Skeletal muscle satellite cell (primary cell): ENCODE results near the gene HIF1AN.

Source experiments
- H3K27me3 ChIP-seq: 2 replicates; pipeline ENCODE4 v1.7.0; 2013; ENCODE audit warnings: low read length; ENCODE audit not compliant: control insufficient read depth, insufficient read depth
- H3K36me3 ChIP-seq: 2 replicates; pipeline ENCODE4 v1.7.0; 2013; ENCODE audit warnings: mild to moderate bottlenecking, control low read depth, low read length; ENCODE audit not compliant: insufficient read depth
- H3K4me1 ChIP-seq: 2 replicates; pipeline ENCODE4 v1.7.0; 2013; ENCODE audit warnings: low read length; ENCODE audit not compliant: control insufficient read depth, insufficient read depth
- H3K4me2 ChIP-seq: 2 replicates; pipeline ENCODE4 v1.7.0; 2013; ENCODE audit warnings: mild to moderate bottlenecking, low read length
- H3K4me3 ChIP-seq: 2 replicates; pipeline ENCODE4 v1.7.0; 2013; ENCODE audit warnings: low read length
- H3K9ac ChIP-seq: 2 replicates; pipeline ENCODE4 v1.7.0; 2013; ENCODE audit warnings: mild to moderate bottlenecking, low read depth, low read length, moderate library complexity
- H3K9me3 ChIP-seq: replicated peaks from 2 replicates; pipeline ENCODE4 v1.7.0; 2013; ENCODE audit warnings: mild to moderate bottlenecking, control low read depth, low read length

Gene HIF1AN

GRCh38 chr10:100507357-100507732, 28.4 kb upstream of the HIF1AN start:
- Histone ChIP-seq H3K4me2 (no peak overlapping the region), H3K4me1 (peaks cover 12% of the 10 kb centered on the region), H3K9me3 (no peaks in the 10 kb centered on the region), H3K9ac (no peak overlapping the region), H3K36me3 (peaks cover 6% of the 10 kb centered on the region), H3K27me3 (no peaks in the 10 kb centered on the region), H3K4me3 (no peak overlapping the region)

- Histone ChIP-seq H3K27me3 (no peaks in the 10 kb centered on the region), H3K9me3 (no peaks in the 10 kb centered on the region), H3K4me3 (no peak overlapping the region), H3K36me3 (peaks cover 6% of the 10 kb centered on the region), H3K4me2 (no peak overlapping the region), H3K4me1 (peaks cover 12% of the 10 kb centered on the region), H3K9ac (no peak overlapping the region)
Observed at GRCh38 chr10:100508266-100508665, 27.5 kb upstream of the HIF1AN start.

- Histone ChIP-seq H3K27me3 (no peaks in the 10 kb centered on the region), H3K9ac (no peak overlapping the region), H3K4me1 (peaks cover 12% of the 10 kb centered on the region), H3K4me2 (no peak overlapping the region), H3K9me3 (no peaks in the 10 kb centered on the region), H3K4me3 (no peak overlapping the region), H3K36me3 (peaks cover 6% of the 10 kb centered on the region)
Observed at GRCh38 chr10:100508691-100509150, 27.0 kb upstream of the HIF1AN start.

GRCh38 chr10:100509241-100509840, 26.4 kb upstream of the HIF1AN start:
- Histone ChIP-seq H3K4me1 (peaks cover 12% of the 10 kb centered on the region), H3K4me3 (no peak overlapping the region), H3K9ac (no peak overlapping the region)

GRCh38 chr10:100510533-100511308, 25.0 kb upstream of the HIF1AN start:
- Histone ChIP-seq H3K4me1 (peaks cover 12% of the 10 kb centered on the region), H3K9me3 (no peaks in the 10 kb centered on the region), H3K36me3 (no peaks in the 10 kb centered on the region), H3K9ac (no peak overlapping the region), H3K27me3 (no peaks in the 10 kb centered on the region), H3K4me2 (no peak overlapping the region), H3K4me3 (no peak overlapping the region)

More at GRCh38 chr10:100509241-100509840, 26.4 kb upstream of the HIF1AN start:
- H3K9me3 ChIP-seq: no peaks in the 10 kb centered on the region
- peaks cover 6% of the 10 kb centered on the region for H3K36me3 ChIP-seq
- H3K27me3 ChIP-seq: no peaks in the 10 kb centered on the region
- H3K4me2 ChIP-seq: no peak overlapping the region

GRCh38 chr10:100515612-100516011, 20.1 kb upstream of the HIF1AN start:
- no peak overlapping the region for H3K9ac ChIP-seq
- H3K9me3 ChIP-seq: no peaks in the 10 kb centered on the region
- H3K4me1 ChIP-seq: peaks cover 18% of the 10 kb centered on the region
- no peaks in the 10 kb centered on the region for H3K36me3 ChIP-seq
- H3K4me3 ChIP-seq: no peak overlapping the region
- H3K27me3 ChIP-seq: no peaks in the 10 kb centered on the region
- no peak overlapping the region for H3K4me2 ChIP-seq

GRCh38 chr10:100516847-100517246, 18.9 kb upstream of the HIF1AN start:
- Histone ChIP-seq H3K9me3 (no peaks in the 10 kb centered on the region), H3K36me3 (peaks cover under 1% of the 10 kb centered on the region), H3K9ac (no peak overlapping the region), H3K4me1 (peaks cover 29% of the 10 kb centered on the region), H3K4me3 (no peak overlapping the region), H3K27me3 (no peaks in the 10 kb centered on the region), H3K4me2 (no peak overlapping the region)

GRCh38 chr10:100518761-100519241, 16.9 kb upstream of the HIF1AN start:
- H3K9ac ChIP-seq: no peak overlapping the region
- no peaks in the 10 kb centered on the region for H3K27me3 ChIP-seq
- H3K4me3 ChIP-seq: peak overlapping the region; percentile 64
- H3K36me3 ChIP-seq: peaks cover 11% of the 10 kb centered on the region
- peaks cover 40% of the 10 kb centered on the region for H3K4me1 ChIP-seq
- no peaks in the 10 kb centered on the region for H3K9me3 ChIP-seq
- peak overlapping the region; percentile 92 for H3K4me2 ChIP-seq

- Histone ChIP-seq H3K4me3 (peak within 1 kb of the TSS; percentile 64), H3K4me1 (peaks cover 40% of the 10 kb centered on the region), H3K9me3 (no peaks in the 10 kb centered on the region), H3K36me3 (peaks cover 17% of the 10 kb centered on the region), H3K4me2 (peak within 1 kb of the TSS; percentile 92), H3K9ac (peak within 1 kb of the TSS; percentile 47), H3K27me3 (no peaks in the 10 kb centered on the region)
Observed at GRCh38 chr10:100519311-100520051, 16.3 kb upstream of the HIF1AN start, which contains the start of gene SEC31B. Gene SEC31B (minus strand): TSS chr10:100519861. CDS start chr10:100516952, 2,909 bp downstream.

GRCh38 chr10:100520811-100521210, 14.9 kb upstream of the HIF1AN start:
- H3K36me3 ChIP-seq: peaks cover 28% of the 10 kb centered on the region
- H3K4me3 ChIP-seq: no peak overlapping the region
- H3K27me3 ChIP-seq: no peaks in the 10 kb centered on the region
- peaks cover 40% of the 10 kb centered on the region for H3K4me1 ChIP-seq
- no peak overlapping the region for H3K9ac ChIP-seq
- no peaks in the 10 kb centered on the region for H3K9me3 ChIP-seq
- H3K4me2 ChIP-seq: peak overlapping the region; percentile 72

- H3K4me3 ChIP-seq: no peak overlapping the region
Observed at GRCh38 chr10:100522107-100522801, 13.5 kb upstream of the HIF1AN start.

More at GRCh38 chr10:100522107-100522801, 13.5 kb upstream of the HIF1AN start:
- Histone ChIP-seq H3K9ac (no peak overlapping the region), H3K9me3 (no peaks in the 10 kb centered on the region), H3K4me2 (no peak overlapping the region), H3K4me1 (peaks cover 40% of the 10 kb centered on the region), H3K36me3 (peaks cover 40% of the 10 kb centered on the region), H3K27me3 (no peaks in the 10 kb centered on the region)
